ENCODE results near the gene IRF2.
"Not testable (repeated sequence)": the region's sequence is repeated elsewhere in the genome, so short reads cannot be mapped to it uniquely, and the experiment has no call there.

IRF2 gene

DNA sequence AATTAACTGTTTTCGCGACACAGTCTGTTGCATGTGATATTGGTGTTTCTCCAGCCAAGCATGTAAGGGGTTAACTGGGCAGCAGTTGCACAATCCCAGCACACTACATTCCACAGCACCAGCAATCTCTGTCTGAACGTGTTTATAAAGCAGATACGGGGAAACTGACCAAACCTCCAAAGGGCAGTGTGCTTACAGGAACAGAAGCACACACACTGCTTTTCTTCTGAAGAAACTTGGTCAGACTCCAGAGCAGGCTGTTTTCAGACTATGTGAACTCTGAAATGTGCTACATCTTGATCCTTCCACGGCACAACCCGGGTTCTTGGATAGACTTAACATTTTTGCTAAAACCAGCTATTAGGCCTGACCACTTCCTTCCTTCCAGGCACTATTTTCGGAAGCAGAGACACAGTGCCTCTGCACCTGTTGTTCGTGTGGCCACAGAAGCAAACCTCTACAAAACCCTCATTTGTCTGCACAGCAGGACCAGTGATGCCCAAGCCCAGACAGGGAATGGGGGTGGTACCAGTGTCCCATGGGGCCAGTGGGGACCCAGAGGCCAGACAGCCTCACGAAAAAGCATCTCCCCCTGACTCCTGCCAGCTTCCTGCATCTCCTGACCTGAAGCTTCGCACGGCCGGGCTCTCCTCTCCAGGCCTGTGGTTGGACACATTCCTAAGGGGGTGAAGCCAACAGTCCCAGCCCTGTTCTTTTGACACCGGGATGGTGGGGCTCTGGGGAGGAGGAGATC is 90.1 kb downstream of the IRF2 start:
- TF ChIP-seq POLR2AphosphoS5 (IDR thresholded peaks at IDR 0.05; ENCODE audit: low read depth, low read length) (peak; percentile 27), TAF1 (IDR thresholded peaks at IDR 0.05; ENCODE audit: low read depth, low read length) (no peak; the same call in 1 of the 2 replicates), PAX5 (IDR thresholded peaks at IDR 0.05; ENCODE audit: insufficient read depth, low read length, severe bottlenecking) (no peak), SPI1 (IDR thresholded peaks at IDR 0.05; ENCODE audit: low read depth, low read length) (peak; percentile 78), POU2F2 (IDR thresholded peaks at IDR 0.05; ENCODE audit: low read depth, low read length) (no peak), POLR2A (IDR thresholded peaks at IDR 0.05; ENCODE audit: low read depth, low read length) (no peak; the same call in 1 of the 2 replicates)
- peak; percentile 97 for FAIRE-seq
- no peak for DNase-seq (ENCODE audit: insufficient read length, low spot score)

DNA sequence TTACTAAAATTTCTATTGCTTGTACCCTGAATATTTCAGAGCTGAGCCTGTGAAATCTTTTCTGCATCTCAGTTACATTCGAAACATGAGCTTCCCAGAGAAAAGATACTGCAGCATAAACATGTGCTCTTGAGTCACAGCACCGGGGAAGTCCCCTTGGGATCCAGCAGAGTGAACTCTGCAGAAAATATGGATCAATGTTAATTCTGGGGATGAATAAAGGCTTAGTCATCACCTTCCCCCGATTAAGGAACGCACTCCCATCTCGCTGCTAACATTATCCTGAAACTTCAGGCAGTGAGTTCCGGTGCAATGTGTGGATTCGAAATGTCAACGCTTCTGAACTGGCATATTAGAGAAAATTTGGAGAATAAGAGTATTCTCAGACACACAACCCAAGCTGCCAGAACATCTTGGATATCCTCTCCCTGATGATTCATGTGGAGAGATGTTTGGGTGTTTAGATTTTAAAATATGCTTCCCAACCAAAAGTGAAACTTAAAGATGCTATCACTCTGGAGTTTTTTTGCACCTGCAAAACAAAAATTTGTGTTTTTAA is 90.8 kb downstream of the IRF2 start:
- DNase-seq (ENCODE audit: insufficient read length, low spot score) (no peak), FAIRE-seq (no peak)
- no peak for TF ChIP-seq POLR2A (IDR thresholded peaks at IDR 0.05; ENCODE audit: low read depth, low read length)
- TF ChIP-seq TAF1 (IDR thresholded peaks at IDR 0.05; ENCODE audit: low read depth, low read length), result no peak
- no peak for TF ChIP-seq POLR2AphosphoS5 (IDR thresholded peaks at IDR 0.05; ENCODE audit: low read depth, low read length)
- TF ChIP-seq PAX5 (IDR thresholded peaks at IDR 0.05; ENCODE audit: insufficient read depth, low read length, severe bottlenecking), result no peak
- TF ChIP-seq SPI1 (IDR thresholded peaks at IDR 0.05; ENCODE audit: low read depth, low read length), result no peak
- TF ChIP-seq POU2F2 (IDR thresholded peaks at IDR 0.05; ENCODE audit: low read depth, low read length), result no peak

DNA sequence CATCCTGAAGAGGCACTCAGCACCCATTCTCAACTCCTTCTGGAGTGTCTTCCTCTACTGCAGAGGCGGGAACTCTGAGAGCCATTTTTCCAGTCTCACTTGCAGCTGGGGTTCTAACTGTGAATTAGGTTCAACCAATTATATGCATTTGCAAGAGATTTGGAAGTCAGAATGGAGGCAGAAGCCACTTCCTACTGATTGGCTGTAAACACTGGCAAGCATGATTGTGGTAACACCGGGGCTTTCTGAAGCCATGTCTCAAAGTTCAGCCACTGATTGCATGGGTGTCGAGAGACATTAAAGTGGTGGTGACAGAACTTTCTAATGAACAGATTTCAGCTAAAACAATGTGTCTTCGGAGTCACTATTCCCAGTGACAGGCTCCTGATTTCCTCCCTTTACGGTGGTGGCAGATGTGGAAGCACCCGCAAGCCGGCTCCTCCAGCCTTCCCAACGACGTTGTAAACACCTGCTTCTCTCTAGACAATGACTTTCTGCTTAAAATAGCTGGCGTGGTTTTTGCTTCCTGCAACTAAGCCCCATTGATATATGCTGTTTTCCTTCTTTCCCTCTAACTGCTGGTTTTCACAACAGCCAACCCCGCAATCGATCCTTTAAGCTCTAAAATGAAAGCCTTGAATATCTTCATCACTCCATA is 92.0 kb downstream of the IRF2 start:
- FAIRE-seq, result peak; percentile 93
- DNase-seq (ENCODE audit: insufficient read length, low spot score), result no peak
- TF ChIP-seq POU2F2 (IDR thresholded peaks at IDR 0.05; ENCODE audit: low read depth, low read length) (no peak), POLR2AphosphoS5 (IDR thresholded peaks at IDR 0.05; ENCODE audit: low read depth, low read length) (0 out of 2 replicates have a peak, but pooled peaks have one; percentile 17), POLR2A (IDR thresholded peaks at IDR 0.05; ENCODE audit: low read depth, low read length) (peak; percentile 66)

DNA sequence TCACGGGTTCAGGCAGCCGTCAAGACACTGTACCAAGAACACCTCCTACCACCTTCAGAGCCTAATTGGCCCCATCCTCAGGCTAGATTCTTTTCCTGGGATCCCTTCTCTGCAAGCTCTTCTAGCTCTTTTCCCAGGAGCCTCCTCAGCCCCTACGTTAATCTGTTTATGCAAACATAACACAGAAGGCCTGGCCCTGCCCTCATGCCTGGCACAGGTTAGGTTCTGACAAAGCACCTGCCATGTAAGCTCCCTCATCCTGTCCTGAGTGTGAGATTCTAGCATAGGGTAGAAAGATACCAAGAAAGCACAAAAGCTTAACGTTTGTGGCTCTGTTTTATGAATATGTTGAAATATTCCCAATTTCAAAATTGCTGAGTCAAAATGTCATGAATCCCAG is 93.6 kb downstream of the IRF2 start:
- FAIRE-seq, result no peak
- TF ChIP-seq PAX5 (IDR thresholded peaks at IDR 0.05; ENCODE audit: insufficient read depth, low read length, severe bottlenecking), result no peak
- TF ChIP-seq POLR2AphosphoS5 (IDR thresholded peaks at IDR 0.05; ENCODE audit: low read depth, low read length), result no peak
- no peak for TF ChIP-seq TAF1 (IDR thresholded peaks at IDR 0.05; ENCODE audit: low read depth, low read length)
- TF ChIP-seq POU2F2 (IDR thresholded peaks at IDR 0.05; ENCODE audit: low read depth, low read length), result no peak
- TF ChIP-seq SPI1 (IDR thresholded peaks at IDR 0.05; ENCODE audit: low read depth, low read length), result no peak
- no peak for TF ChIP-seq POLR2A (IDR thresholded peaks at IDR 0.05; ENCODE audit: low read depth, low read length)
- no peak for DNase-seq (ENCODE audit: insufficient read length, low spot score)

GRCh38 chr4:184380214-184380613 is 94.1 kb downstream of the IRF2 start:
- DNase-seq (ENCODE audit: insufficient read length, low spot score); FAIRE-seq: not testable (repeated sequence)

GRCh38 chr4:184376923-184377322 is 97.4 kb downstream of the IRF2 start:
- no peak for FAIRE-seq
- TF ChIP-seq PAX5 (IDR thresholded peaks at IDR 0.05; ENCODE audit: insufficient read depth, low read length, severe bottlenecking), result no peak
- DNase-seq (ENCODE audit: insufficient read length, low spot score), result no peak

More at GRCh38 chr4:184380214-184380613, 94.1 kb downstream of the IRF2 start:
- peak; percentile 30; the same call in 1 of the 2 replicates for TF ChIP-seq SPI1 (IDR thresholded peaks at IDR 0.05; ENCODE audit: low read depth, low read length)

DNA sequence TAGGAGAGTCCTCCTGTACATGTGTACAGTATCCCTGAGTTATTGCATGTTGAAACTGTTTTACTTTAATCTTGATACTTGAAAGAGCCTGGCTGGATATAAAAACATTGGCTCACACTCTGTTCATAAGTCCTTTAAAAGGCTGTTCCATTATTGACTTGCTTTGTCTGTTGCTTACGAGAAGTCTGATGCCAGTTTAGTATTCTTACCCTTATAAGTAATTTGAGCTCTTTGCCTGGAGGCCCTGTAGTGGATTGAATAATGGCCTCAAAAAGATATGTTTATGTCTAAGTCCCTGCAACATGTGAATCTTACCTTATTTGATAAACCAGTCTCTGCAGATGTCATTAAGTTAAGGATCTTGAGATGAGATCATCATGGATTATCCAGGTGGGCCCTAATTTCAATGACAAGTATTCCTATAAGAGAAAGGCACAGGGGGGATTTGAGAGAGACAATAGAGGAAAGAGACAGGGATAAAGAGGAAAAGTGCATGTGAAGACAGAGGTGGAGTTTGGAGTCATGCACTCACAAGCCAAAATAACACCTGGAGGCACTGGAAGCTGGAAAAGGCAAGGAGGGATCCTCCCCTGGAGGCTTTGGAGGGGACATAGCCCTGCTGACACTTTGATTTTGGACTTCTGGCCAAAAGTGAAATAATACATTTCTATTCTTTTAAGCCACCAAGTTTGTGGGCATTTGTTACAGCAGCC is 98.1 kb downstream of the IRF2 start:
- FAIRE-seq (peak; percentile 26), DNase-seq (ENCODE audit: insufficient read length, low spot score) (no peak)
- no peak for TF ChIP-seq POLR2AphosphoS5 (IDR thresholded peaks at IDR 0.05; ENCODE audit: low read depth, low read length)
- TF ChIP-seq SPI1 (IDR thresholded peaks at IDR 0.05; ENCODE audit: low read depth, low read length), result no peak
- no peak for TF ChIP-seq TAF1 (IDR thresholded peaks at IDR 0.05; ENCODE audit: low read depth, low read length)
- TF ChIP-seq POLR2A (IDR thresholded peaks at IDR 0.05; ENCODE audit: low read depth, low read length), result no peak
- no peak for TF ChIP-seq POU2F2 (IDR thresholded peaks at IDR 0.05; ENCODE audit: low read depth, low read length)
- no peak for TF ChIP-seq PAX5 (IDR thresholded peaks at IDR 0.05; ENCODE audit: insufficient read depth, low read length, severe bottlenecking)

DNA sequence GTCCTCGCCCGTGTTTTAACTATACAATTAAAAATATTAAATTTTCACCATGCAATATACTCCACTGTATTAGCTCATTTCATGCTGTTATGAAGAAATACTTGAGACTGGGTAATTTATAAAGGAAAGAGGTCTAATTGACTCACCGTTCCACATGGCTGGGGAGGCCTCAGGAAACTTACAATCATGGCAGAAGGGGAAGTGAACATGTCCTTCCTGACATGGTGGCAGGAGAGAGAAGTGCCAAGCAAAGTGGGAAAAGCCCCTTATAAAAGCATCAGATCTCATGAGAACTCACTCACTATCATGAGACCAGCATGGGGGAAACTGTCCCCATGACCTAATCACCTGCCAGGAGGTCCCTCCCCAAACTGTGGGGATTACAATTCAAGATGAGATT is 98.7 kb downstream of the IRF2 start:
- not testable (repeated sequence) for DNase-seq (ENCODE audit: insufficient read length, low spot score); FAIRE-seq
- peak; percentile 58 for TF ChIP-seq SPI1 (IDR thresholded peaks at IDR 0.05; ENCODE audit: low read depth, low read length)

- TF ChIP-seq POU2F2 (IDR thresholded peaks at IDR 0.05; ENCODE audit: low read depth, low read length) (no peak), TAF1 (IDR thresholded peaks at IDR 0.05; ENCODE audit: low read depth, low read length) (no peak), PAX5 (IDR thresholded peaks at IDR 0.05; ENCODE audit: insufficient read depth, low read length, severe bottlenecking) (no peak), SPI1 (IDR thresholded peaks at IDR 0.05; ENCODE audit: low read depth, low read length) (no peak), POLR2A (IDR thresholded peaks at IDR 0.05; ENCODE audit: low read depth, low read length) (no peak), POLR2AphosphoS5 (IDR thresholded peaks at IDR 0.05; ENCODE audit: low read depth, low read length) (no peak)
- DNase-seq (ENCODE audit: insufficient read length, low spot score) (no peak), FAIRE-seq (no peak)
Measured at GRCh38 chr4:184375027-184375426, 99.3 kb downstream of the IRF2 start.

Data from GM12891 (cell line).